Cardiac muscle cell (in vitro differentiated cells and primary cell): ENCODE data around the gene SMTN. TPM values are rescaled to one million over a fixed set of nuclear protein-coding genes. Genes with fewer than 3 reads are reported as not detected.

Source experiments
- DNase-seq, 2 donors: peaks; one replicate each; pipeline versions ENCODE4 v3.0.0 to v3.0.0-alpha.2; 2010 to 2017; ENCODE audit warnings: low read depth in 1 of 2, low spot score in 1 of 2
- H3K27ac ChIP-seq: fragments of 200-600 bp; sonication (generic); 2 replicates; pipeline ENCODE4 v1.5.1; 2016
- H3K27me3 ChIP-seq: fragments of 200-600 bp; sonication (generic); 2 replicates; pipeline ENCODE4 v1.6.0; 2016; ENCODE audit warnings: control low read depth
- H3K36me3 ChIP-seq: fragments of 200-600 bp; sonication (generic); 2 replicates; pipeline ENCODE4 v1.5.1; 2016; ENCODE audit warnings: control low read depth
- H3K4me1 ChIP-seq: fragments of 200-600 bp; sonication (generic); 2 replicates; pipeline ENCODE4 v1.8.1; 2017; ENCODE audit warnings: low read depth, mild to moderate bottlenecking, mixed run types
- H3K4me3 ChIP-seq: fragments of 200-600 bp; sonication (generic); 2 replicates; pipeline ENCODE4 v1.5.1; 2016; ENCODE audit warnings: mild to moderate bottlenecking
- H3K9me3 ChIP-seq: fragments of 200-600 bp; sonication (generic); 2 replicates; pipeline ENCODE4 v1.5.1; 2017; ENCODE audit warnings: low read depth, mild to moderate bottlenecking, control low read depth
- CTCF ChIP-seq: IDR thresholded peaks from 2 replicates; pipeline ENCODE4 v1.5.1; 2012; ENCODE audit warnings: low read depth, mild to moderate bottlenecking, low read length
- polyA plus RNA-seq: library from polyadenylated mRNA; unstranded; fragments of >200 nt; fragmentation: Nextera tagmentation; extraction: Ambion mirVana; gene quantifications from 2 replicates; pipeline ENCODE4 v1.2.1, GENCODE V29; 2016
- total RNA-seq: library from RNA; depleted of rRNA; stranded (reverse); fragments of >200 nt; gene quantifications from 2 replicates; pipeline ENCODE4 v1.2.3, GENCODE V29; 2016

SMTN gene
- total and polyA plus RNA-seq, 2 experiments from 2014 or later: 33.9 to 72.0 TPM

GRCh38 chr22:31121403-31121802, 40.3 kb downstream of the SMTN start:
- Histone ChIP-seq H3K36me3 (no peaks in the 10 kb centered on the region), H3K27me3 (no peaks in the 10 kb centered on the region), H3K9me3 (no peaks in the 10 kb centered on the region), H3K4me3 (no peak overlapping the region), H3K4me1 (peaks cover 46% of the 10 kb centered on the region), H3K27ac (no peak overlapping the region)
- no peak for TF ChIP-seq CTCF
- no peak for DNase-seq

GRCh38 chr22:31122196-31122531, 41.0 kb downstream of the SMTN start:
- Histone ChIP-seq H3K27me3 (no peaks in the 10 kb centered on the region), H3K4me3 (no peak overlapping the region), H3K36me3 (no peaks in the 10 kb centered on the region), H3K9me3 (no peaks in the 10 kb centered on the region), H3K4me1 (peaks cover 46% of the 10 kb centered on the region), H3K27ac (peak overlapping the region; percentile 81)
- TF ChIP-seq CTCF: no peak
- DNase-seq: no peak

GRCh38 chr22:31122532-31123291, 41.6 kb downstream of the SMTN start, which contains the start of gene INPP5J:
Gene INPP5J (plus strand): TSS chr22:31122966. CDS start chr22:31123015, 49 bp downstream.
- Histone ChIP-seq H3K36me3 (no peaks in the 10 kb centered on the region), H3K27me3 (no peaks in the 10 kb centered on the region), H3K9me3 (no peaks in the 10 kb centered on the region), H3K4me1 (peaks cover 45% of the 10 kb centered on the region), H3K4me3 (peak within 1 kb of the TSS; percentile 56), H3K27ac (peak within 1 kb of the TSS; percentile 81)
- peak; percentile 60 to 84 for DNase-seq
- TF ChIP-seq CTCF: no peak

GRCh38 chr22:31123292-31123602, 42.1 kb downstream of the SMTN start:
- peak overlapping the region; percentile 81 for H3K27ac ChIP-seq
- H3K4me1 ChIP-seq: peaks cover 40% of the 10 kb centered on the region

GRCh38 chr22:31124290-31124689, 43.2 kb downstream of the SMTN start:
- Histone ChIP-seq H3K27ac (no peak overlapping the region), H3K27me3 (no peaks in the 10 kb centered on the region), H3K4me1 (peaks cover 29% of the 10 kb centered on the region), H3K36me3 (no peaks in the 10 kb centered on the region), H3K9me3 (no peaks in the 10 kb centered on the region), H3K4me3 (no peak overlapping the region)
- no peak for DNase-seq
- TF ChIP-seq CTCF: no peak

More at GRCh38 chr22:31123292-31123602, 42.1 kb downstream of the SMTN start:
- H3K27me3 ChIP-seq: no peaks in the 10 kb centered on the region
- H3K9me3 ChIP-seq: no peaks in the 10 kb centered on the region
- H3K4me3 ChIP-seq: peak overlapping the region; percentile 56
- no peak for DNase-seq
- no peak for TF ChIP-seq CTCF
- no peaks in the 10 kb centered on the region for H3K36me3 ChIP-seq
